Endodermal cell (in vitro differentiated cells): ENCODE results near the gene GPHA2. TPM values are rescaled to one million over a fixed set of nuclear protein-coding genes. Genes with fewer than 3 reads are reported as not detected.

Experiments
- DNase-seq: peaks from one replicate; pipeline ENCODE4 v3.0.0-alpha.2; 2017
- H3K27ac ChIP-seq: 2 replicates; pipeline ENCODE4 v1.5.1; 2013; ENCODE audit warnings: mild to moderate bottlenecking, low read depth, low read length, moderate library complexity
- H3K27me3 ChIP-seq: 2 replicates; pipeline ENCODE4 v1.6.1; 2013; ENCODE audit warnings: mild to moderate bottlenecking, low read length, moderate library complexity; ENCODE audit not compliant: insufficient read depth, control insufficient read depth, poor library complexity, severe bottlenecking
- H3K36me3 ChIP-seq: 2 replicates; pipeline ENCODE4 v1.7.0; 2013; ENCODE audit warnings: mild to moderate bottlenecking, low read length, moderate library complexity; ENCODE audit not compliant: control insufficient read depth, insufficient read depth
- H3K4me1 ChIP-seq: one replicate; pipeline ENCODE4 v1.7.0; 2013; ENCODE audit warnings: low read length; ENCODE audit not compliant: control insufficient read depth, insufficient read depth
- H3K4me3 ChIP-seq: 2 replicates; pipeline ENCODE4 v1.5.1; 2013; ENCODE audit warnings: mild to moderate bottlenecking, low read length, moderate library complexity
- H3K9ac ChIP-seq: 2 replicates; pipeline ENCODE4 v1.6.1; 2013; ENCODE audit warnings: mild to moderate bottlenecking, low read length, moderate library complexity; ENCODE audit not compliant: poor library complexity, severe bottlenecking; ENCODE audit errors: extremely low read depth
- H3K9me3 ChIP-seq: 2 replicates; pipeline ENCODE4 v1.6.1; 2013; ENCODE audit warnings: mild to moderate bottlenecking, low read length, moderate library complexity; ENCODE audit not compliant: control insufficient read depth
- H3K27ac Mint-ChIP-seq: 2 replicates; pipeline ENCODE4 v1.8.0; 2020; ENCODE audit warnings: mixed read lengths
- H3K27me3 Mint-ChIP-seq: 2 replicates; pipeline ENCODE4 v1.8.0; 2021; ENCODE audit warnings: mild to moderate bottlenecking, mixed read lengths; ENCODE audit not compliant: insufficient read depth
- H3K36me3 Mint-ChIP-seq: 2 replicates; pipeline ENCODE4 v1.8.0; 2020; ENCODE audit warnings: low read depth, mixed read lengths
- H3K4me1 Mint-ChIP-seq: 2 replicates; pipeline ENCODE4 v1.8.0; 2020; ENCODE audit warnings: mixed read lengths
- H3K4me3 Mint-ChIP-seq: 2 replicates; pipeline ENCODE4 v1.8.0; 2020; ENCODE audit warnings: mild to moderate bottlenecking, moderate library complexity, mixed read lengths
- H3K9me3 Mint-ChIP-seq: 2 replicates; pipeline ENCODE4 v1.8.0; 2020; ENCODE audit warnings: mild to moderate bottlenecking, mixed read lengths
- CTCF ChIP-seq: fragments of 200-600 bp; sonication (generic); conservative IDR thresholded peaks from 2 replicates; pipeline ENCODE4 v1.5.0; 2021; ENCODE audit warnings: antibody characterized with exemption, mild to moderate bottlenecking
- WGBS, 2 experiments: methylation state at CpG; one replicate each; pipeline versions ENCODE4 v1.1.5 to v1.1.7; 2013; ENCODE audit warnings: missing lambda C conversion rate in 2 of 2, mixed read lengths in 1 of 2; ENCODE audit not compliant: insufficient coverage in 1 of 2, insufficient read length in 1 of 2; 5-methylcytosine and 5-hydroxymethylcytosine counted together
- total RNA-seq, 2 donors: library from RNA; stranded (reverse); fragmentation: NEBNext Ultra II Directional in 1 of 2; extraction: Animal tissue kit (Norgen Biotek cat#: 25700) in 1 of 2; gene quantifications; 2 replicates in 1 of 2; 3 replicates in 1 of 2; pipeline ENCODE4 v1.2.1, GENCODE V29; 2021

GPHA2 gene
- total RNA-seq, 2 donors from 2014 or later = 0.77 TPM; not detected in 1

- Mint-ChIP-seq H3K27me3 (peaks cover 43% of the 10 kb centered on the region), H3K36me3 (no peaks in the 10 kb centered on the region), H3K27ac (no peak overlapping the region), H3K4me3 (no peak overlapping the region), H3K4me1 (no peaks in the 10 kb centered on the region), H3K9me3 (peaks cover 7% of the 10 kb centered on the region)
- no peaks in the 10 kb centered on the region for H3K27me3 ChIP-seq
- no peak overlapping the region for H3K4me3 ChIP-seq
- H3K4me1 ChIP-seq = no peaks in the 10 kb centered on the region
- H3K36me3 ChIP-seq = no peaks in the 10 kb centered on the region
- 76 to 77% methylated on average over 5 of the region's 5 CpGs for WGBS, 2 experiments
- no peak for TF ChIP-seq CTCF
- no peak overlapping the region for H3K27ac ChIP-seq
- H3K9me3 ChIP-seq = no peaks in the 10 kb centered on the region
- DNase-seq = no peak
- H3K9ac ChIP-seq = no peak overlapping the region
Observed at GRCh38 chr11:64969209-64969608, 33.5 kb upstream of the GPHA2 start.

GRCh38 chr11:64967375-64967774 lies 31.7 kb upstream of the GPHA2 start:
- 94 to 95% methylated on average over 3 of the region's 3 CpGs for WGBS, 2 experiments
- Histone ChIP-seq H3K9me3 (no peaks in the 10 kb centered on the region), H3K27ac (no peak overlapping the region), H3K9ac (no peak overlapping the region), H3K36me3 (no peaks in the 10 kb centered on the region), H3K4me1 (no peaks in the 10 kb centered on the region), H3K4me3 (no peak overlapping the region), H3K27me3 (no peaks in the 10 kb centered on the region)
- DNase-seq = no peak
- H3K9me3 Mint-ChIP-seq = peaks cover 5% of the 10 kb centered on the region
- H3K4me1 Mint-ChIP-seq = no peaks in the 10 kb centered on the region
- no peak for TF ChIP-seq CTCF
- H3K4me3 Mint-ChIP-seq = no peak overlapping the region
- H3K36me3 Mint-ChIP-seq = no peaks in the 10 kb centered on the region
- peaks cover 31% of the 10 kb centered on the region for H3K27me3 Mint-ChIP-seq
- no peak overlapping the region for H3K27ac Mint-ChIP-seq

GRCh38 chr11:64963072-64963631 lies 27.5 kb upstream of the GPHA2 start:
- no peak for DNase-seq
- H3K36me3 ChIP-seq = no peaks in the 10 kb centered on the region
- Mint-ChIP-seq H3K27me3 (peaks cover 4% of the 10 kb centered on the region), H3K36me3 (no peaks in the 10 kb centered on the region), H3K9me3 (no peaks in the 10 kb centered on the region), H3K4me3 (no peak overlapping the region), H3K4me1 (no peaks in the 10 kb centered on the region), H3K27ac (no peak overlapping the region)
- no peak overlapping the region for H3K27ac ChIP-seq
- no peak overlapping the region for H3K9ac ChIP-seq
- no peak overlapping the region for H3K4me3 ChIP-seq
- no peaks in the 10 kb centered on the region for H3K27me3 ChIP-seq
- H3K9me3 ChIP-seq = no peaks in the 10 kb centered on the region
- TF ChIP-seq CTCF = no peak
- WGBS, 2 experiments = 87 to 96% methylated on average over 5 of the region's 5 CpGs
- no peaks in the 10 kb centered on the region for H3K4me1 ChIP-seq
